K562 (cell line): ENCODE measurements around the gene MAGI2. TPM values are rescaled to one million over a fixed set of nuclear protein-coding genes. Genes with fewer than 3 reads are reported as not detected.

Experiments
- ATAC-seq: fragments of 200-7000 bp; cut with Tn5 transposase; 3 replicates; pipeline ENCODE4 v1.9.1; 2020; ENCODE audit warnings: moderate library complexity
- BruUV-seq: library from RNA; stranded (reverse); fragments of 400-500 nt; replicated peaks from 2 replicates; lab custom pipeline; 2021; lab: Mats Ljungman, UMichigan
- CTCF ChIA-PET: fragments of 300-600 bp; formaldehyde crosslinking; extraction: SDS; loops from one replicate; lab custom pipeline; 2021; ENCODE audit warnings: low intra/inter-chr PET ratio; lab: Yijun Ruan, JAX
- POLR2A ChIA-PET: fragments of 300-600, 350-650 bp; sonication (Branson Sonifier 250); formaldehyde crosslinking; extraction: SDS; loops from one replicate; lab custom pipeline; 2021; ENCODE audit warnings: antibody characterized with exemption, inconsistent platforms; lab: Yijun Ruan, JAX
- DNase-seq, 4 experiments: peaks; one replicate each; pipeline versions ENCODE4 v3.0.0 to v3.0.0-alpha.2; 2011 to 2018; ENCODE audit warnings: low spot score in 3 of 4, mixed read lengths in 3 of 4; ENCODE audit errors: extremely low read depth in 1 of 4
- FAIRE-seq: peaks from 2 replicates; lab custom pipeline; 2011; peaks lifted over from hg19 to GRCh38; lab: Jason Lieb, UNC
- H2AFZ ChIP-seq: 2 replicates; pipeline ENCODE4 v1.6.0; 2011; ENCODE audit warnings: low read depth, low read length, control low read depth, inconsistent platforms
- H3K27ac ChIP-seq: fragments of 200-600 bp; 3 replicates; pipeline ENCODE4 v1.8.0; 2011; ENCODE audit warnings: low read depth, mild to moderate bottlenecking, control low read depth, inconsistent platforms, low read length, moderate library complexity, mixed read lengths; ENCODE audit errors: extremely low read depth
- H3K27me3 ChIP-seq, 2 experiments: fragments of 300-600 bp in 1 of 2; 2 replicates in 1 of 2; 3 replicates in 1 of 2; pipeline versions ENCODE4 v1.6.0 to v1.8.0; 2011; ENCODE audit warnings: inconsistent platforms in 2 of 2, low read length in 2 of 2, mild to moderate bottlenecking in 1 of 2, mixed read lengths in 1 of 2, moderate library complexity in 1 of 2; ENCODE audit not compliant: control insufficient read depth in 2 of 2, insufficient read depth in 2 of 2
- H3K36me3 ChIP-seq: fragments of 300-600 bp; 3 replicates; pipeline ENCODE4 v1.8.0; 2011; ENCODE audit warnings: mild to moderate bottlenecking, low read length, inconsistent platforms; ENCODE audit not compliant: control insufficient read depth, insufficient read depth
- H3K4me1 ChIP-seq, 2 experiments: fragments of 200-600 bp in 1 of 2; replicated peaks in 1 of 2; 2 replicates in 1 of 2; 3 replicates in 1 of 2; pipeline versions ENCODE4 v1.5.1 to v1.8.0; 2011; ENCODE audit warnings: inconsistent platforms in 2 of 2, low read length in 2 of 2, mild to moderate bottlenecking in 1 of 2, mixed read lengths in 1 of 2, moderate library complexity in 1 of 2; ENCODE audit not compliant: control insufficient read depth in 2 of 2, insufficient read depth in 2 of 2
- H3K4me2 ChIP-seq: 2 replicates; pipeline ENCODE4 v1.6.1; 2011; ENCODE audit warnings: low read length, control low read depth, inconsistent platforms, mixed read lengths; ENCODE audit not compliant: insufficient read depth
- H3K4me3 ChIP-seq: fragments of 200-600 bp; sonication (generic), shearing (Covaris generic); 2 replicates; pipeline ENCODE4 v1.5.1; 2016; ENCODE audit warnings: control low read depth, inconsistent platforms
- H3K79me2 ChIP-seq: fragments of 200-600 bp; 3 replicates; pipeline ENCODE4 v1.8.0; 2011; ENCODE audit warnings: low read length, inconsistent platforms; ENCODE audit not compliant: control insufficient read depth, insufficient read depth
- H3K9ac ChIP-seq, 2 experiments: 2 replicates each; pipeline versions ENCODE4 v1.6.0 to v1.6.1; 2011; ENCODE audit warnings: low read depth in 2 of 2, low read length in 2 of 2, control low read depth in 1 of 2, inconsistent platforms in 1 of 2, mild to moderate bottlenecking in 1 of 2, mixed read lengths in 1 of 2; ENCODE audit not compliant: insufficient read depth in 1 of 2
- H3K9me1 ChIP-seq: one replicate; pipeline ENCODE4 v1.6.0; 2011; ENCODE audit warnings: inconsistent platforms, mild to moderate bottlenecking, low read length, moderate library complexity; ENCODE audit not compliant: control insufficient read depth, insufficient read depth
- H3K9me3 ChIP-seq: replicated peaks from 2 replicates; pipeline ENCODE4 v1.5.1; 2011; ENCODE audit warnings: low read depth, low read length, inconsistent platforms; ENCODE audit not compliant: control insufficient read depth, insufficient read depth
- H4K20me1 ChIP-seq: replicated peaks from 2 replicates; pipeline ENCODE4 v1.6.1; 2011; ENCODE audit warnings: low read length, inconsistent platforms, mixed read lengths; ENCODE audit not compliant: control insufficient read depth, insufficient read depth
- CBX1 ChIP-seq: sonication (generic); IDR thresholded peaks from 2 replicates; pipeline ENCODE4 v1.6.1; 2016; ENCODE audit warnings: antibody characterized with exemption, low read depth, mild to moderate bottlenecking
- FOXA1 ChIP-seq: fragments of 450-650 bp; IDR thresholded peaks from 2 replicates; pipeline ENCODE4 v1.6.1; 2016; ENCODE audit warnings: mild to moderate bottlenecking, borderline replicate concordance
- FOXP1 ChIP-seq: sonication (generic); formaldehyde crosslinking; IDR thresholded peaks from 2 replicates; pipeline ENCODE4 v1.8.0; 2022; ENCODE audit warnings: mild to moderate bottlenecking, missing genetic modification reagents
- MXI1 ChIP-seq: IDR thresholded peaks from 2 replicates; pipeline ENCODE4 v1.6.1; 2011; ENCODE audit warnings: low read depth, mild to moderate bottlenecking, improper control_type of control experiment, low read length
- NONO ChIP-seq, 2 experiments: fragments of 200-400 bp in 1 of 2; fragments of 450-650 bp in 1 of 2; formaldehyde crosslinking in 1 of 2; IDR thresholded peaks; 2 replicates each; pipeline ENCODE4 v1.6.1; 2017; ENCODE audit warnings: low read depth in 2 of 2, mild to moderate bottlenecking in 2 of 2, moderate library complexity in 2 of 2, low read length in 1 of 2
- RBM15 ChIP-seq: fragments of 200-400 bp; formaldehyde crosslinking; IDR thresholded peaks from 2 replicates; pipeline ENCODE4 v1.6.1; 2018; ENCODE audit warnings: mild to moderate bottlenecking, low read length, moderate library complexity; ENCODE audit not compliant: insufficient read depth
- SAP30 ChIP-seq: fragments of 200-600 bp; sonication (generic); IDR thresholded peaks from 2 replicates; pipeline ENCODE4 v1.6.1; 2012; ENCODE audit warnings: borderline replicate concordance, low read depth, mild to moderate bottlenecking, moderate library complexity, low read length, control low read depth, inconsistent platforms; ENCODE audit not compliant: insufficient read depth, poor library complexity, severe bottlenecking
- ZEB2 ChIP-seq: fragments of 450-650 bp; IDR thresholded peaks from 2 replicates; pipeline ENCODE4 v1.6.1; 2016
- ZNF121 ChIP-seq: sonication (generic); formaldehyde crosslinking; conservative IDR thresholded peaks from 2 replicates; pipeline ENCODE4 v1.8.0; 2022; ENCODE audit warnings: missing genetic modification reagents
- ZNF134 ChIP-seq: fragments of 250-450 bp; sonication (Bioruptor Pico); conservative IDR thresholded peaks from 2 replicates; pipeline ENCODE4 v1.4.0; 2020
- ZNF217 ChIP-seq: sonication (generic); formaldehyde crosslinking; IDR thresholded peaks from 2 replicates; pipeline ENCODE4 v1.8.0; 2022; ENCODE audit warnings: mild to moderate bottlenecking, missing genetic modification reagents
- ZNF3 ChIP-seq: fragments of 250-450 bp; sonication (Bioruptor Pico); IDR thresholded peaks from 2 replicates; pipeline ENCODE4 v1.5.0; 2021; ENCODE audit warnings: mild to moderate bottlenecking, moderate library complexity
- ZNF707 ChIP-seq: fragments of 250-450 bp; sonication (Bioruptor Pico); conservative IDR thresholded peaks from 2 replicates; pipeline ENCODE4 v1.8.0; 2022; ENCODE audit warnings: inconsistent platforms, mild to moderate bottlenecking, moderate library complexity
- WGBS: fragments of 100-300 bp; shearing (Covaris generic); methylation state at CpG from one replicate; pipeline ENCODE4 v1.1.6; 2016; ENCODE audit warnings: low coverage, mixed read lengths; ENCODE audit not compliant: insufficient coverage; ENCODE audit errors: missing lambda C conversion rate; 5-methylcytosine and 5-hydroxymethylcytosine counted together
- in situ Hi-C: fragments of 300-500 bp; cut with MboI; formaldehyde crosslinking; loops from 4 replicates; pipeline ENCODE4 v1.15.0; 2018; ENCODE audit warnings: inconsistent platforms, mixed read lengths
- intact Hi-C: fragments of 100-400 bp; cut with micrococcal nuclease; formaldehyde crosslinking; loops from 2 replicates; pipeline ENCODE4 v1.14.2; 2022
- polyA plus RNA-seq, 8 experiments: library from polyadenylated mRNA; depleted of rRNA in 4 of 8; stranded (reverse) in 5 of 8; unstranded in 3 of 8; fragments of >200 nt; fragmentation: Nextera tagmentation in 2 of 8; fragmentation: Illumina TruSeq in 1 of 8; extraction: Ambion mirVana in 2 of 8; extraction: Trizol in 1 of 8; gene quantifications; 2 replicates each; pipeline versions ENCODE4 v1.2.1 to v1.2.3, GENCODE V29; 2011 to 2014; ENCODE audit warnings: inconsistent platforms in 1 of 8, missing spikeins in 1 of 8
- total RNA-seq, 7 experiments: library from RNA; depleted of rRNA in 6 of 7; stranded (reverse); fragments of >200 nt in 6 of 7; fragmentation: Illumina TruSeq in 2 of 7; extraction: Trizol in 2 of 7; gene quantifications; 2 replicates each; pipeline versions ENCODE4 v1.2.1 to v1.2.3, GENCODE V29; 2011 to 2021; ENCODE audit warnings: low replicate concordance in 1 of 7
- TF ChIP-seq, protein P1 (sequence below): sonication (generic); formaldehyde crosslinking; IDR thresholded peaks from 2 replicates; pipeline ENCODE4 v1.5.0; 2020; ENCODE audit warnings: missing genetic modification reagents
- TF ChIP-seq, protein P2 (sequence below), 2 experiments: fragments of 450-650 bp; conservative IDR thresholded peaks; 2 replicates each; pipeline ENCODE4 v1.6.1; 2017; ENCODE audit warnings: mild to moderate bottlenecking in 2 of 2, moderate library complexity in 2 of 2
- TF ChIP-seq, protein P3 (sequence below): fragments of 450-650 bp; IDR thresholded peaks from 2 replicates; pipeline ENCODE4 v1.6.1; 2016
- TF ChIP-seq, protein P4 (sequence below): fragments of 200-800 bp; sonication (Bioruptor generic); IDR thresholded peaks from 2 replicates; pipeline ENCODE4 v1.6.1; 2017; ENCODE audit warnings: missing genetic modification characterization, missing compliant biosample characterization

The MAGI2 gene
- total and polyA plus RNA-seq, 9 of the 15 experiments (the other 6 are each of a cell fraction or from before 2014, with no cell fraction given), result 0.27 to 1.4 (median 0.70) TPM

DNA sequence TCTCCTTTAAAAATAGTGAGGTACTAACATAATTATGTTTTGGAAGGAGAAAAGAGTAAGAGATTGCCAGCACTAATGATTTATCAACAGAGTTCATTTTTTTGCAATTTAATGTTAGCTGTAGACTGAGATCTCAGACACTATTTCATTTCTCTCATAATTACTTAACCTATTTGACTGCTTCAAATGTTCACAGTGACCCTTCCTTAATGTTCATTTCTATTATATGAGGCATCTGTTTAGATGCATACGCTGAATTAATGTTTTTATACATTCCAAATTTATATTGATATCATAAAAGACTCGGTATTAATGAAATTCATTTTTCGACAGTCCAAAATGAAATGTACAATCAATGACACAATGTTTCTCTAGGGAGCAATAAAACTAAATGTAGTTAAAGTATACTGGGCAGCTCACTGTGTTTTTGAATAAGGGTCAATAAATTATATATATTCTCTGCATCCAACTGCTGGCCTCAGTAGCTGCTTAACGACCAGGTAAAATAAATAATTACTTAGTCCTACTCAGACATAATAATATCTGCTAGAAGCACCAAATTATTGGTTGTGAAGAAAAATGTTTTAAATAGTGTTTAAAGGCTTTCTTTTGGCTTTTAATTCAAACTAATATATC is 373.4 kb downstream of the MAGI2 start (continued):
- TF ChIP-seq CBX1, result no peak
- no peak for TF ChIP-seq MXI1
- TF ChIP-seq FOXA1, result no peak
- TF ChIP-seq, protein P1, sequence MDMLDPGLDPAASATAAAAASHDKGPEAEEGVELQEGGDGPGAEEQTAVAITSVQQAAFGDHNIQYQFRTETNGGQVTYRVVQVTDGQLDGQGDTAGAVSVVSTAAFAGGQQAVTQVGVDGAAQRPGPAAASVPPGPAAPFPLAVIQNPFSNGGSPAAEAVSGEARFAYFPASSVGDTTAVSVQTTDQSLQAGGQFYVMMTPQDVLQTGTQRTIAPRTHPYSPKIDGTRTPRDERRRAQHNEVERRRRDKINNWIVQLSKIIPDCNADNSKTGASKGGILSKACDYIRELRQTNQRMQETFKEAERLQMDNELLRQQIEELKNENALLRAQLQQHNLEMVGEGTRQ (CRISPR knock-in tag), result no peak
- TF ChIP-seq, protein P2, sequence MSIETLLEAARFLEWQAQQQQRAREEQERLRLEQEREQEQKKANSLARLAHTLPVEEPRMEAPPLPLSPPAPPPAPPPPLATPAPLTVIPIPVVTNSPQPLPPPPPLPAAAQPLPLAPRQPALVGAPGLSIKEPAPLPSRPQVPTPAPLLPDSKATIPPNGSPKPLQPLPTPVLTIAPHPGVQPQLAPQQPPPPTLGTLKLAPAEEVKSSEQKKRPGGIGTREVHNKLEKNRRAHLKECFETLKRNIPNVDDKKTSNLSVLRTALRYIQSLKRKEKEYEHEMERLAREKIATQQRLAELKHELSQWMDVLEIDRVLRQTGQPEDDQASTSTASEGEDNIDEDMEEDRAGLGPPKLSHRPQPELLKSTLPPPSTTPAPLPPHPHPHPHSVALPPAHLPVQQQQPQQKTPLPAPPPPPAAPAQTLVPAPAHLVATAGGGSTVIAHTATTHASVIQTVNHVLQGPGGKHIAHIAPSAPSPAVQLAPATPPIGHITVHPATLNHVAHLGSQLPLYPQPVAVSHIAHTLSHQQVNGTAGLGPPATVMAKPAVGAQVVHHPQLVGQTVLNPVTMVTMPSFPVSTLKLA (conservative IDR thresholded peaks at IDR 0.05), result no peak
- TF ChIP-seq, protein P3, sequence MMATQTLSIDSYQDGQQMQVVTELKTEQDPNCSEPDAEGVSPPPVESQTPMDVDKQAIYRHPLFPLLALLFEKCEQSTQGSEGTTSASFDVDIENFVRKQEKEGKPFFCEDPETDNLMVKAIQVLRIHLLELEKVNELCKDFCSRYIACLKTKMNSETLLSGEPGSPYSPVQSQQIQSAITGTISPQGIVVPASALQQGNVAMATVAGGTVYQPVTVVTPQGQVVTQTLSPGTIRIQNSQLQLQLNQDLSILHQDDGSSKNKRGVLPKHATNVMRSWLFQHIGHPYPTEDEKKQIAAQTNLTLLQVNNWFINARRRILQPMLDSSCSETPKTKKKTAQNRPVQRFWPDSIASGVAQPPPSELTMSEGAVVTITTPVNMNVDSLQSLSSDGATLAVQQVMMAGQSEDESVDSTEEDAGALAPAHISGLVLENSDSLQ, result no peak
- TF ChIP-seq FOXP1 (CRISPR knock-in tag), result no peak

DNA sequence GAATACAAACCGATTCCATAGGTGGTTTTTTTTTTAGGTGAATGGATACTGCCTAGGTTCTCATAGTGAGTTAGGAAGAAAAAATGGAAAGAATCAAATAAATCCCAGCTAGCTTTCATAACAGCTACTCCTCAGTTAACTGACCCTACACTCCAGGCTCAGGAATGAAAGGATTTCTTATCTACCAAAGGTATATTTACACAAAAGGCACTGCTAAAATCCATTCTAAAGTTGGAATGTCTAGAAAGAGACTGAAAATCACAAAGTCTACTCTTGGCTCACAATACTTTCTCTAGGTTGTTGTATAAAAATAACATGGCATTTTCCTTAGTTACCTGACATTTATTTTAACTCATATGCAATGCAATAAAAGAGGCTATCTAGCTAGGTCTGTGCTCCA is 375.2 kb downstream of the MAGI2 start:
- no peak overlapping the region for H3K9ac ChIP-seq
- no peaks in the 10 kb centered on the region for H3K9me3 ChIP-seq
- H3K4me2 ChIP-seq, result no peak overlapping the region
- POLR2A ChIA-PET, result no interaction called here
- H3K9me1 ChIP-seq, result no peaks in the 10 kb centered on the region
- no peak overlapping the region for H2AFZ ChIP-seq
- no peaks in the 10 kb centered on the region for H3K4me1 ChIP-seq
- intact Hi-C loops (no loop called here), in situ Hi-C loops (no loop called here)
- H3K27me3 ChIP-seq, result no peaks in the 10 kb centered on the region
- no peak for ATAC-seq
- DNase-seq, result no peak
- FAIRE-seq, result no peak
- no peaks in the 10 kb centered on the region for H4K20me1 ChIP-seq
- no TSS peak for BruUV-seq
- no peaks in the 10 kb centered on the region for H3K79me2 ChIP-seq
- H3K36me3 ChIP-seq, result no peaks in the 10 kb centered on the region
- no peak overlapping the region for H3K4me3 ChIP-seq
- CTCF ChIA-PET, result no interaction called here
- 0% methylated on average over 1 of the region's 1 CpG for WGBS
- H3K27ac ChIP-seq, result no peak overlapping the region
- TF ChIP-seq ZEB2 (no peak), ZNF3 (CRISPR knock-in tag) (no peak), ZNF217 (CRISPR knock-in tag) (no peak), ZNF121 (no peak), ZNF707 (CRISPR knock-in tag) (no peak), RBM15 (no peak), NONO (IDR thresholded peaks at IDR 0.05; ENCODE audit: low read depth in 2 of 2, low read length in 1 of 2) (no peak), SAP30 (no peak), ZNF134 (CRISPR knock-in tag) (no peak)
- TF ChIP-seq, protein P4, sequence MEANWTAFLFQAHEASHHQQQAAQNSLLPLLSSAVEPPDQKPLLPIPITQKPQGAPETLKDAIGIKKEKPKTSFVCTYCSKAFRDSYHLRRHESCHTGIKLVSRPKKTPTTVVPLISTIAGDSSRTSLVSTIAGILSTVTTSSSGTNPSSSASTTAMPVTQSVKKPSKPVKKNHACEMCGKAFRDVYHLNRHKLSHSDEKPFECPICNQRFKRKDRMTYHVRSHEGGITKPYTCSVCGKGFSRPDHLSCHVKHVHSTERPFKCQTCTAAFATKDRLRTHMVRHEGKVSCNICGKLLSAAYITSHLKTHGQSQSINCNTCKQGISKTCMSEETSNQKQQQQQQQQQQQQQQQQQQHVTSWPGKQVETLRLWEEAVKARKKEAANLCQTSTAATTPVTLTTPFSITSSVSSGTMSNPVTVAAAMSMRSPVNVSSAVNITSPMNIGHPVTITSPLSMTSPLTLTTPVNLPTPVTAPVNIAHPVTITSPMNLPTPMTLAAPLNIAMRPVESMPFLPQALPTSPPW (CRISPR knock-in tag), result no peak
